ENCODE data around the gene C5orf52. TPM values are rescaled to one million over a fixed set of nuclear protein-coding genes. Genes with fewer than 3 reads are reported as not detected.

C5orf52 gene
- total and polyA plus RNA-seq, 2 donors (not counting 3 experiments of a cell fraction or from before 2014, with no cell fraction given) = not detected

GRCh38 chr5:157713830-157714595 is 42.7 kb downstream of the C5orf52 start:
- no peaks in the 10 kb centered on the region for H3K36me3 ChIP-seq (ENCODE audit: control insufficient read depth in 2 of 2, extremely low read depth in 1 of 2, insufficient read depth in 2 of 2, low read length in 2 of 2)
- H3K4me1 ChIP-seq (ENCODE audit: control insufficient read depth, extremely low read depth, insufficient read depth, low read length) = no peaks in the 10 kb centered on the region
- POLR2A ChIA-PET = no interaction called here
- no TSS peak for BruUV-seq (replicated peaks)
- no peaks in the 10 kb centered on the region for H3K79me2 ChIP-seq (ENCODE audit: control insufficient read depth, insufficient read depth, low read length)
- CTCF ChIA-PET = no interaction called here
- no peak overlapping the region for H2AFZ ChIP-seq (ENCODE audit: low read depth, low read length)
- dilution Hi-C loops (cut with MboI; ENCODE audit: extremely low pct_ligation_motif_present, low sequenced_read_pairs) = no loop called here
- H3K9ac ChIP-seq (replicated peaks; ENCODE audit: extremely low read depth, insufficient read depth, low read length) = no peak overlapping the region
- H3K9me1 ChIP-seq (replicated peaks; ENCODE audit: control insufficient read depth, extremely low read depth, insufficient read depth, low read length) = no peaks in the 10 kb centered on the region
- no peaks in the 10 kb centered on the region for H3K9me3 ChIP-seq (replicated peaks; ENCODE audit: control insufficient read depth, insufficient read depth, low read length)
- H4K20me1 ChIP-seq (replicated peaks; ENCODE audit: control insufficient read depth, extremely low read depth, insufficient read depth, low read length) = no peaks in the 10 kb centered on the region
- no peak for DNase-seq (ENCODE audit: low read depth, low spot score)
- no peak for FAIRE-seq
- no peak overlapping the region for H3K27ac ChIP-seq (ENCODE audit: insufficient read depth, low read depth, low read length)
- H3K27me3 ChIP-seq (ENCODE audit: control insufficient read depth in 2 of 2, insufficient read depth in 2 of 2, low read length in 2 of 2) = no peaks in the 10 kb centered on the region
- intact Hi-C loops (cut with micrococcal nuclease) = no loop called here
- no peak overlapping the region for H3K4me2 ChIP-seq (ENCODE audit: insufficient read depth, low read length)
- H3K4me3 ChIP-seq (replicated peaks in 1 of 3; ENCODE audit: insufficient read depth in 1 of 3, low read depth in 1 of 3, low read length in 3 of 3) = no peak overlapping the region
- no peak for TF ChIP-seq EZH2 (IDR thresholded peaks at IDR 0.05; ENCODE audit: borderline replicate concordance, low read depth, low read length, severe bottlenecking)
- TF ChIP-seq GATA2 (IDR thresholded peaks at IDR 0.05; ENCODE audit: insufficient read depth, insufficient read length, low read depth, low read length) = no peak
- no peak for TF ChIP-seq FOS (IDR thresholded peaks at IDR 0.05; ENCODE audit: borderline replicate concordance, insufficient read depth, low read length)
- no peak for TF ChIP-seq MYC (IDR thresholded peaks at IDR 0.05; ENCODE audit: low read depth, low read length)
- TF ChIP-seq MAX (IDR thresholded peaks at IDR 0.05; ENCODE audit: insufficient read depth, insufficient read length) = no peak
- no peak for TF ChIP-seq JUN (IDR thresholded peaks at IDR 0.05; ENCODE audit: borderline replicate concordance, insufficient read depth, insufficient read length, low read depth)

- intact Hi-C loops (cut with micrococcal nuclease) = no loop called here
- POLR2A ChIA-PET = no interaction called here
- Histone ChIP-seq H3K9me1 (replicated peaks; ENCODE audit: control insufficient read depth, extremely low read depth, insufficient read depth, low read length) (no peaks in the 10 kb centered on the region), H3K9me3 (replicated peaks; ENCODE audit: control insufficient read depth, insufficient read depth, low read length) (no peaks in the 10 kb centered on the region), H4K20me1 (replicated peaks; ENCODE audit: control insufficient read depth, extremely low read depth, insufficient read depth, low read length) (no peaks in the 10 kb centered on the region), H3K9ac (replicated peaks; ENCODE audit: extremely low read depth, insufficient read depth, low read length) (no peak overlapping the region), H3K27me3 (ENCODE audit: control insufficient read depth in 2 of 2, insufficient read depth in 2 of 2, low read length in 2 of 2) (no peaks in the 10 kb centered on the region), H3K4me1 (ENCODE audit: control insufficient read depth, extremely low read depth, insufficient read depth, low read length) (no peaks in the 10 kb centered on the region), H3K79me2 (ENCODE audit: control insufficient read depth, insufficient read depth, low read length) (no peaks in the 10 kb centered on the region), H3K36me3 (ENCODE audit: control insufficient read depth in 2 of 2, extremely low read depth in 1 of 2, insufficient read depth in 2 of 2, low read length in 2 of 2) (no peaks in the 10 kb centered on the region), H3K27ac (ENCODE audit: insufficient read depth, low read depth, low read length) (no peak overlapping the region), H3K4me2 (ENCODE audit: insufficient read depth, low read length) (no peak overlapping the region), H3K4me3 (replicated peaks in 1 of 3; ENCODE audit: insufficient read depth in 1 of 3, low read depth in 1 of 3, low read length in 3 of 3) (no peak overlapping the region), H2AFZ (ENCODE audit: low read depth, low read length) (no peak overlapping the region)
- dilution Hi-C loops (cut with MboI; ENCODE audit: extremely low pct_ligation_motif_present, low sequenced_read_pairs) = no loop called here
- TF ChIP-seq EZH2 (IDR thresholded peaks at IDR 0.05; ENCODE audit: borderline replicate concordance, low read depth, low read length, severe bottlenecking) (no peak), FOS (IDR thresholded peaks at IDR 0.05; ENCODE audit: borderline replicate concordance, insufficient read depth, low read length) (no peak), POLR2AphosphoS5 (IDR thresholded peaks at IDR 0.05; ENCODE audit: insufficient read depth, low read depth, low read length) (no peak)
- DNase-seq (ENCODE audit: low read depth, low spot score) (no peak), FAIRE-seq (no peak)
- no TSS peak for BruUV-seq (replicated peaks)
- CTCF ChIA-PET = no interaction called here
Observed at GRCh38 chr5:157714596-157714864, 43.2 kb downstream of the C5orf52 start.
